GM19099 (cell line): ENCODE measurements around the gene FOSL2.

Experiments
- POLR2A ChIP-seq: IDR thresholded peaks from 3 replicates; pipeline ENCODE4 v1.6.1; 2011; ENCODE audit warnings: low read depth; ENCODE audit not compliant: insufficient read length; ENCODE audit errors: extremely low read depth

FOSL2 gene

GRCh38 chr2:28448793-28449100, 56.1 kb downstream of the FOSL2 start:
- no peak for TF ChIP-seq POLR2A

- TF ChIP-seq POLR2A = no peak
These were observed 56.4 kb downstream of the FOSL2 start for GRCh38 chr2:28449126-28449487.

GRCh38 chr2:28449488-28450395, 57.1 kb downstream of the FOSL2 start:
- no peak for TF ChIP-seq POLR2A

GRCh38 chr2:28450901-28451565, 58.4 kb downstream of the FOSL2 start:
- no peak for TF ChIP-seq POLR2A

GRCh38 chr2:28451793-28452533, 59.3 kb downstream of the FOSL2 start:
- no peak for TF ChIP-seq POLR2A

- TF ChIP-seq POLR2A = no peak
These were observed 60.0 kb downstream of the FOSL2 start for GRCh38 chr2:28452534-28453081.

- no peak for TF ChIP-seq POLR2A
These were observed 60.7 kb downstream of the FOSL2 start for GRCh38 chr2:28453396-28453795.

- no peak for TF ChIP-seq POLR2A
These were observed 61.6 kb downstream of the FOSL2 start for GRCh38 chr2:28454016-28454930.

- no peak for TF ChIP-seq POLR2A
These were observed 64.6 kb downstream of the FOSL2 start for GRCh38 chr2:28457237-28457636.

- TF ChIP-seq POLR2A = no peak
These were observed 68.4 kb downstream of the FOSL2 start for GRCh38 chr2:28461056-28461455.

- TF ChIP-seq POLR2A = no peak
These were observed 69.5 kb downstream of the FOSL2 start for GRCh38 chr2:28462122-28462521.

- TF ChIP-seq POLR2A = no peak
These were observed 70.7 kb downstream of the FOSL2 start for GRCh38 chr2:28463211-28463816.

- no peak for TF ChIP-seq POLR2A
These were observed 71.2 kb downstream of the FOSL2 start for GRCh38 chr2:28463893-28464292.
